22Rv1 (cell line): ENCODE results near the gene ZBTB5.

ENCODE experiments used
- ZFX ChIP-seq: fragments of 450-650 bp; IDR thresholded peaks from 2 replicates; pipeline ENCODE4 v1.6.1; 2017; ENCODE audit warnings: antibody characterized with exemption, borderline replicate concordance
- TF ChIP-seq, protein P1 (sequence below): fragments of 450-650 bp; IDR thresholded peaks from 2 replicates; pipeline ENCODE4 v1.5.1; 2017; ENCODE audit warnings: mild to moderate bottlenecking

DNA sequence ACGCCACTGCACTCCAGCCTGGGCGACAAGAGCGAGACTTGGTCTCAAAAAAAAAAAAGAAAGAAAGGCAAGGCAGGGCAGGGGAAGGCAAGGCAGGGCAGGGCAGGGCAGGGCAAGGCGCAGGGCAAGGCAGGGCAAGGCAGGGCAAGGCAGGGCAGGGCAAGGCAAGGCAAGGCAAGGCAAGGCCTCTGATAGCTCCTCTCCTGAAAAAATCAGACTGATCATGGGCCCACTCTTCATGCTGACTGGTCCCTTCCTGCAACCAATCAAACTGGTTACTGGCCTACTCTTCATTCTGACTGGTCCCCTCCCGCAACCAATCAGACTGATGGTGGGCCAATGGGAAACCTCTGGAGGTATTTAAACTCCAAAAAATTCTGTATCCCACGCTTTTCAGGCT lies 3.4 kb upstream of the ZBTB5 start:
- TF ChIP-seq, protein P1, sequence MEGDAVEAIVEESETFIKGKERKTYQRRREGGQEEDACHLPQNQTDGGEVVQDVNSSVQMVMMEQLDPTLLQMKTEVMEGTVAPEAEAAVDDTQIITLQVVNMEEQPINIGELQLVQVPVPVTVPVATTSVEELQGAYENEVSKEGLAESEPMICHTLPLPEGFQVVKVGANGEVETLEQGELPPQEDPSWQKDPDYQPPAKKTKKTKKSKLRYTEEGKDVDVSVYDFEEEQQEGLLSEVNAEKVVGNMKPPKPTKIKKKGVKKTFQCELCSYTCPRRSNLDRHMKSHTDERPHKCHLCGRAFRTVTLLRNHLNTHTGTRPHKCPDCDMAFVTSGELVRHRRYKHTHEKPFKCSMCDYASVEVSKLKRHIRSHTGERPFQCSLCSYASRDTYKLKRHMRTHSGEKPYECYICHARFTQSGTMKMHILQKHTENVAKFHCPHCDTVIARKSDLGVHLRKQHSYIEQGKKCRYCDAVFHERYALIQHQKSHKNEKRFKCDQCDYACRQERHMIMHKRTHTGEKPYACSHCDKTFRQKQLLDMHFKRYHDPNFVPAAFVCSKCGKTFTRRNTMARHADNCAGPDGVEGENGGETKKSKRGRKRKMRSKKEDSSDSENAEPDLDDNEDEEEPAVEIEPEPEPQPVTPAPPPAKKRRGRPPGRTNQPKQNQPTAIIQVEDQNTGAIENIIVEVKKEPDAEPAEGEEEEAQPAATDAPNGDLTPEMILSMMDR: no peak
- TF ChIP-seq ZFX: no peak
